Liver (tissue), 9 donors: ENCODE results near the gene UTP25. TPM values are rescaled to one million over a fixed set of nuclear protein-coding genes. Genes with fewer than 3 reads are reported as not detected.

ENCODE experiments used
- DNase-seq: peaks from one replicate; pipeline ENCODE4 v3.0.0-alpha.2; 2017; ENCODE audit warnings: low spot score
- H3K27ac ChIP-seq, 2 donors: one replicate each; pipeline ENCODE4 v1.7.0; 2013; ENCODE audit warnings: inconsistent platforms in 2 of 2, low read length in 2 of 2, control low read depth in 1 of 2, low read depth in 1 of 2, mild to moderate bottlenecking in 1 of 2
- H3K27me3 ChIP-seq, 4 donors: one replicate each; pipeline versions ENCODE4 v1.6.1 to v1.7.0; 2013; ENCODE audit warnings: low read length in 3 of 4, inconsistent platforms in 1 of 4, mild to moderate bottlenecking in 1 of 4, moderate library complexity in 1 of 4; ENCODE audit not compliant: control insufficient read depth in 4 of 4, insufficient read depth in 4 of 4
- H3K36me3 ChIP-seq, 4 donors: one replicate each; pipeline versions ENCODE4 v1.6.1 to v1.7.0; 2013; ENCODE audit warnings: low read length in 3 of 4, mild to moderate bottlenecking in 3 of 4, low read depth in 1 of 4, moderate library complexity in 1 of 4; ENCODE audit not compliant: control insufficient read depth in 4 of 4, insufficient read depth in 3 of 4
- H3K4me1 ChIP-seq, 4 donors: one replicate each; pipeline versions ENCODE4 v1.6.1 to v1.7.0; 2013; ENCODE audit warnings: low read length in 3 of 4, mild to moderate bottlenecking in 3 of 4, moderate library complexity in 1 of 4; ENCODE audit not compliant: control insufficient read depth in 4 of 4, insufficient read depth in 4 of 4
- H3K4me3 ChIP-seq, 3 donors: one replicate each; pipeline versions ENCODE4 v1.6.1 to v1.7.0; 2013; ENCODE audit warnings: low read length in 3 of 3, control low read depth in 1 of 3, low read depth in 1 of 3, mild to moderate bottlenecking in 1 of 3
- H3K9ac ChIP-seq, 2 donors: one replicate each; pipeline ENCODE4 v1.7.0; 2013; ENCODE audit warnings: low read length in 2 of 2, mild to moderate bottlenecking in 2 of 2, moderate library complexity in 2 of 2, control low read depth in 1 of 2, low read depth in 1 of 2
- H3K9me3 ChIP-seq, 4 donors: one replicate each; pipeline versions ENCODE4 v1.6.1 to v1.7.0; 2013; ENCODE audit warnings: low read length in 3 of 4; ENCODE audit not compliant: control insufficient read depth in 4 of 4
- ATF3 ChIP-seq: IDR thresholded peaks from 2 replicates; pipeline ENCODE4 v1.6.1; 2016; ENCODE audit warnings: antibody characterized with exemption
- CTCF ChIP-seq: fragments of 150-350 bp; IDR thresholded peaks from 2 replicates; pipeline ENCODE4 v1.5.1; 2017; ENCODE audit warnings: improper control_type of control experiment, low read depth, low read length; ENCODE audit not compliant: missing input control
- EGR1 ChIP-seq, 2 donors: IDR thresholded peaks; 2 replicates each; pipeline ENCODE4 v1.6.1; 2016 to 2018; ENCODE audit warnings: antibody characterized with exemption in 2 of 2, low read depth in 2 of 2
- FOXA1 ChIP-seq: IDR thresholded peaks from 2 replicates; pipeline ENCODE4 v1.6.1; 2016; ENCODE audit warnings: antibody characterized with exemption
- FOXA2 ChIP-seq: IDR thresholded peaks from 2 replicates; pipeline ENCODE4 v1.6.1; 2016; ENCODE audit warnings: antibody characterized with exemption
- GABPA ChIP-seq, 2 donors: IDR thresholded peaks in 1 of 2; conservative IDR thresholded peaks in 1 of 2; 2 replicates each; pipeline ENCODE4 v1.6.1; 2016; ENCODE audit warnings: antibody characterized with exemption in 2 of 2, mild to moderate bottlenecking in 1 of 2, moderate library complexity in 1 of 2
- HNF4A ChIP-seq, 2 donors: conservative IDR thresholded peaks; 2 replicates each; pipeline ENCODE4 v1.6.1; 2016; ENCODE audit warnings: antibody characterized with exemption in 2 of 2, mild to moderate bottlenecking in 2 of 2
- HNF4G ChIP-seq: IDR thresholded peaks from 2 replicates; pipeline ENCODE4 v1.6.1; 2016; ENCODE audit warnings: antibody characterized with exemption
- JUND ChIP-seq, 2 donors: IDR thresholded peaks; 2 replicates each; pipeline ENCODE4 v1.6.1; 2016; ENCODE audit warnings: antibody characterized with exemption in 2 of 2
- NR2F2 ChIP-seq: IDR thresholded peaks from 2 replicates; pipeline ENCODE4 v1.6.1; 2016; ENCODE audit warnings: antibody characterized with exemption
- RAD21 ChIP-seq, 2 donors: IDR thresholded peaks; 2 replicates each; pipeline ENCODE4 v1.6.1; 2016; ENCODE audit warnings: antibody characterized with exemption in 2 of 2, mild to moderate bottlenecking in 2 of 2
- RXRA ChIP-seq, 2 donors: IDR thresholded peaks; 2 replicates each; pipeline ENCODE4 v1.6.1; 2017 to 2018; ENCODE audit warnings: antibody characterized with exemption in 2 of 2, mild to moderate bottlenecking in 1 of 2
- SP1 ChIP-seq: IDR thresholded peaks from 2 replicates; pipeline ENCODE4 v1.6.1; 2018; ENCODE audit warnings: antibody characterized with exemption, mild to moderate bottlenecking
- TAF1 ChIP-seq: conservative IDR thresholded peaks from 2 replicates; pipeline ENCODE4 v1.6.1; 2016; ENCODE audit warnings: antibody characterized with exemption, mild to moderate bottlenecking
- YY1 ChIP-seq: IDR thresholded peaks from 2 replicates; pipeline ENCODE4 v1.6.1; 2016; ENCODE audit warnings: antibody characterized with exemption, mild to moderate bottlenecking
- WGBS: extraction: QIAGEN DNeasy Blood & Tissue Kit; methylation state at CpG from one replicate; pipeline ENCODE4 v1.1.7; 2013; 5-methylcytosine and 5-hydroxymethylcytosine counted together
- polyA plus RNA-seq, 2 donors: library from polyadenylated mRNA; stranded (reverse) in 1 of 2; unstranded in 1 of 2; fragments of 200-250 nt in 1 of 2; fragments of >200 nt in 1 of 2; fragmentation: Nextera tagmentation in 1 of 2; extraction: Ambion mirVana in 1 of 2; gene quantifications; one replicate each; pipeline versions ENCODE4 v1.2.1 to v1.2.3, GENCODE V29; 2013 to 2015
- total RNA-seq, 2 donors: library from RNA; depleted of rRNA; stranded (reverse); fragments of >200 nt; gene quantifications; one replicate each; pipeline ENCODE4 v1.2.3, GENCODE V29; 2014
- TF ChIP-seq, protein P1 (sequence below): IDR thresholded peaks from 2 replicates; pipeline ENCODE4 v1.6.1; 2016; ENCODE audit warnings: antibody characterized with exemption, mild to moderate bottlenecking
- TF ChIP-seq, protein P2 (sequence below): IDR thresholded peaks from 2 replicates; pipeline ENCODE4 v1.6.1; 2016; ENCODE audit warnings: antibody characterized with exemption
- TF ChIP-seq, protein P3 (sequence below): IDR thresholded peaks from 2 replicates; pipeline ENCODE4 v1.6.1; 2016; ENCODE audit warnings: antibody characterized with exemption
- donor health status: healthy.
- donor health status: healthy.
- donor health status: healthy.
- donor health status: healthy.
- donor health status: healthy.

Gene UTP25
- total and polyA plus RNA-seq, 4 donors: 2.4 to 7.7 (median 3.0) TPM

GRCh38 chr1:209838537-209838936, 10.8 kb downstream of the UTP25 start:
- H3K4me3 ChIP-seq: peak overlapping the region in 1 of 3 donors; percentile 28
- peaks cover 8 to 69% (median 59%) of the 10 kb centered on the region in 4 donors for H3K36me3 ChIP-seq
- TF ChIP-seq RXRA (IDR thresholded peaks at IDR 0.05) (peak; percentile 98 to 99), CTCF (no peak), FOXA2 (no peak), FOXA1 (peak; percentile 47), NR2F2 (peak; percentile 89), TAF1 (peak; percentile 34), EGR1 (IDR thresholded peaks at IDR 0.05; ENCODE audit: low read depth in 2 of 2) (peak in 1 of 2 donors; percentile 75), HNF4A (conservative IDR thresholded peaks at IDR 0.05) (peak; percentile 98 to 99), JUND (IDR thresholded peaks at IDR 0.05) (peak; percentile 57 to 80), ATF3 (peak; percentile 61), HNF4G (peak; percentile 99), RAD21 (IDR thresholded peaks at IDR 0.05) (peak in 1 of 2 donors; percentile 39), SP1 (peak; percentile 92), YY1 (peak; percentile 74), GABPA (IDR thresholded peaks at IDR 0.05 in 1 of 2, conservative IDR thresholded peaks at IDR 0.05 in 1 of 2) (peak in 1 of 2 donors; percentile 61)
- TF ChIP-seq, protein P1, sequence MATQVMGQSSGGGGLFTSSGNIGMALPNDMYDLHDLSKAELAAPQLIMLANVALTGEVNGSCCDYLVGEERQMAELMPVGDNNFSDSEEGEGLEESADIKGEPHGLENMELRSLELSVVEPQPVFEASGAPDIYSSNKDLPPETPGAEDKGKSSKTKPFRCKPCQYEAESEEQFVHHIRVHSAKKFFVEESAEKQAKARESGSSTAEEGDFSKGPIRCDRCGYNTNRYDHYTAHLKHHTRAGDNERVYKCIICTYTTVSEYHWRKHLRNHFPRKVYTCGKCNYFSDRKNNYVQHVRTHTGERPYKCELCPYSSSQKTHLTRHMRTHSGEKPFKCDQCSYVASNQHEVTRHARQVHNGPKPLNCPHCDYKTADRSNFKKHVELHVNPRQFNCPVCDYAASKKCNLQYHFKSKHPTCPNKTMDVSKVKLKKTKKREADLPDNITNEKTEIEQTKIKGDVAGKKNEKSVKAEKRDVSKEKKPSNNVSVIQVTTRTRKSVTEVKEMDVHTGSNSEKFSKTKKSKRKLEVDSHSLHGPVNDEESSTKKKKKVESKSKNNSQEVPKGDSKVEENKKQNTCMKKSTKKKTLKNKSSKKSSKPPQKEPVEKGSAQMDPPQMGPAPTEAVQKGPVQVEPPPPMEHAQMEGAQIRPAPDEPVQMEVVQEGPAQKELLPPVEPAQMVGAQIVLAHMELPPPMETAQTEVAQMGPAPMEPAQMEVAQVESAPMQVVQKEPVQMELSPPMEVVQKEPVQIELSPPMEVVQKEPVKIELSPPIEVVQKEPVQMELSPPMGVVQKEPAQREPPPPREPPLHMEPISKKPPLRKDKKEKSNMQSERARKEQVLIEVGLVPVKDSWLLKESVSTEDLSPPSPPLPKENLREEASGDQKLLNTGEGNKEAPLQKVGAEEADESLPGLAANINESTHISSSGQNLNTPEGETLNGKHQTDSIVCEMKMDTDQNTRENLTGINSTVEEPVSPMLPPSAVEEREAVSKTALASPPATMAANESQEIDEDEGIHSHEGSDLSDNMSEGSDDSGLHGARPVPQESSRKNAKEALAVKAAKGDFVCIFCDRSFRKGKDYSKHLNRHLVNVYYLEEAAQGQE: peak; percentile 79
- TF ChIP-seq, protein P2, sequence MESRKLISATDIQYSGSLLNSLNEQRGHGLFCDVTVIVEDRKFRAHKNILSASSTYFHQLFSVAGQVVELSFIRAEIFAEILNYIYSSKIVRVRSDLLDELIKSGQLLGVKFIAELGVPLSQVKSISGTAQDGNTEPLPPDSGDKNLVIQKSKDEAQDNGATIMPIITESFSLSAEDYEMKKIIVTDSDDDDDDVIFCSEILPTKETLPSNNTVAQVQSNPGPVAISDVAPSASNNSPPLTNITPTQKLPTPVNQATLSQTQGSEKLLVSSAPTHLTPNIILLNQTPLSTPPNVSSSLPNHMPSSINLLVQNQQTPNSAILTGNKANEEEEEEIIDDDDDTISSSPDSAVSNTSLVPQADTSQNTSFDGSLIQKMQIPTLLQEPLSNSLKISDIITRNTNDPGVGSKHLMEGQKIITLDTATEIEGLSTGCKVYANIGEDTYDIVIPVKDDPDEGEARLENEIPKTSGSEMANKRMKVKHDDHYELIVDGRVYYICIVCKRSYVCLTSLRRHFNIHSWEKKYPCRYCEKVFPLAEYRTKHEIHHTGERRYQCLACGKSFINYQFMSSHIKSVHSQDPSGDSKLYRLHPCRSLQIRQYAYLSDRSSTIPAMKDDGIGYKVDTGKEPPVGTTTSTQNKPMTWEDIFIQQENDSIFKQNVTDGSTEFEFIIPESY: peak; percentile 86
- TF ChIP-seq, protein P3, sequence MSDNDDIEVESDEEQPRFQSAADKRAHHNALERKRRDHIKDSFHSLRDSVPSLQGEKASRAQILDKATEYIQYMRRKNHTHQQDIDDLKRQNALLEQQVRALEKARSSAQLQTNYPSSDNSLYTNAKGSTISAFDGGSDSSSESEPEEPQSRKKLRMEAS: peak; percentile 89
- peak overlapping the region; percentile 32 to 87 for H3K27ac ChIP-seq
- no peaks in the 10 kb centered on the region for H3K9me3 ChIP-seq
- 46% methylated on average over 6 of the region's 6 CpGs for WGBS
- DNase-seq: peak; percentile 59
- peaks cover 6 to 21% (median 13%) of the 10 kb centered on the region in 4 donors for H3K4me1 ChIP-seq
- no peaks in the 10 kb centered on the region for H3K27me3 ChIP-seq
- H3K9ac ChIP-seq: peak overlapping the region; percentile 4 to 36
